Urothelium cell line (cell line): ENCODE data around the gene DCTN4.
"Not testable (repeated sequence)": the region's sequence is repeated elsewhere in the genome, so short reads cannot be mapped to it uniquely, and the experiment has no call there.

Source experiments
- DNase-seq: peaks from one replicate; pipeline ENCODE4 v3.0.0; 2011; ENCODE audit warnings: low spot score, mixed read lengths
- FAIRE-seq: peaks from 2 replicates; lab custom pipeline; 2011; peaks lifted over from hg19 to GRCh38; lab: Jason Lieb, UNC

The DCTN4 gene

GRCh38 chr5:150742455-150743141 is 16.2 kb downstream of the DCTN4 start:
- not testable (repeated sequence) for FAIRE-seq

GRCh38 chr5:150740992-150741391 is 17.8 kb downstream of the DCTN4 start:
- FAIRE-seq: no peak
- no peak for DNase-seq

More at GRCh38 chr5:150742455-150743141, 16.2 kb downstream of the DCTN4 start:
- not testable (repeated sequence) for DNase-seq

GRCh38 chr5:150738862-150739261 is 20.0 kb downstream of the DCTN4 start:
- FAIRE-seq (no peak), DNase-seq (no peak)

GRCh38 chr5:150734579-150735384 is 24.0 kb downstream of the DCTN4 start:
- peak; percentile 30 for FAIRE-seq
- no peak for DNase-seq

- DNase-seq: no peak
- FAIRE-seq: no peak
These were observed 27.1 kb downstream of the DCTN4 start for GRCh38 chr5:150731669-150732242.

GRCh38 chr5:150729859-150730258 is 29.0 kb downstream of the DCTN4 start:
- DNase-seq (no peak), FAIRE-seq (no peak)

GRCh38 chr5:150723845-150724244 is 35.0 kb downstream of the DCTN4 start:
- DNase-seq (no peak), FAIRE-seq (no peak)

GRCh38 chr5:150710165-150710564 is 48.7 kb downstream of the DCTN4 start:
- FAIRE-seq (no peak), DNase-seq (peak; percentile 8)

GRCh38 chr5:150706776-150707390 is 51.9 kb downstream of the DCTN4 start:
- FAIRE-seq (no peak), DNase-seq (no peak)

GRCh38 chr5:150703762-150704161 is 55.1 kb downstream of the DCTN4 start:
- FAIRE-seq: no peak
- DNase-seq: no peak

GRCh38 chr5:150700594-150701377 is 58.0 kb downstream of the DCTN4 start, which contains the start of gene RBM22:
RBM22 (minus strand) TSS chr5:150701062; CDS start chr5:150700985, 77 bp downstream.
- DNase-seq: peak; percentile 94
- FAIRE-seq: no peak

GRCh38 chr5:150700246-150700593 is 58.6 kb downstream of the DCTN4 start:
- FAIRE-seq: no peak
- no peak for DNase-seq

- DNase-seq (no peak), FAIRE-seq (no peak)
These were observed 64.2 kb downstream of the DCTN4 start for GRCh38 chr5:150694612-150695011.

- FAIRE-seq (no peak), DNase-seq (no peak)
These were observed 66.5 kb downstream of the DCTN4 start for GRCh38 chr5:150692276-150692675.

- FAIRE-seq: no peak
- no peak for DNase-seq
These were observed 68.1 kb downstream of the DCTN4 start for GRCh38 chr5:150690760-150691159.

- no peak for FAIRE-seq
These were observed 69.7 kb downstream of the DCTN4 start for GRCh38 chr5:150689120-150689519.

GRCh38 chr5:150676578-150676977 is 82.2 kb downstream of the DCTN4 start:
- FAIRE-seq (no peak), DNase-seq (no peak)

More at GRCh38 chr5:150689120-150689519, 69.7 kb downstream of the DCTN4 start:
- DNase-seq: no peak

GRCh38 chr5:150675069-150675468 is 83.7 kb downstream of the DCTN4 start:
- FAIRE-seq (no peak), DNase-seq (no peak)

GRCh38 chr5:150674341-150674821 is 84.4 kb downstream of the DCTN4 start:
- FAIRE-seq: no peak

GRCh38 chr5:150672884-150673275 is 85.9 kb downstream of the DCTN4 start:
- FAIRE-seq (no peak), DNase-seq (no peak)

More at GRCh38 chr5:150674341-150674821, 84.4 kb downstream of the DCTN4 start:
- no peak for DNase-seq
